HepG2 (cell line): ENCODE measurements around the gene NCCRP1. TPM values are rescaled to one million over a fixed set of nuclear protein-coding genes. Genes with fewer than 3 reads are reported as not detected.

ENCODE experiments used
- ATAC-seq: fragments of 200-7000 bp; cut with Tn5 transposase; 3 replicates; pipeline ENCODE4 v1.9.1; 2020; ENCODE audit warnings: mild to moderate bottlenecking, moderate library complexity
- BruUV-seq: library from RNA; stranded (reverse); fragments of 400-500 nt; replicated peaks from 2 replicates; lab custom pipeline; 2021; lab: Mats Ljungman, UMichigan
- CTCF ChIA-PET: fragments of 300-600 bp; formaldehyde crosslinking; extraction: SDS; loops from one replicate; lab custom pipeline; 2021; ENCODE audit warnings: low total read pairs, inconsistent platforms, low intra/inter-chr PET ratio; lab: Yijun Ruan, JAX
- POLR2A ChIA-PET: fragments of 350-600 bp; sonication (Branson Sonifier 250); formaldehyde crosslinking; loops from one replicate; lab custom pipeline; 2020; ENCODE audit warnings: antibody characterized with exemption, inconsistent platforms; lab: Yijun Ruan, JAX
- DNase-seq: peaks from one replicate; pipeline ENCODE4 v3.0.0-alpha.2; 2015; ENCODE audit warnings: low spot score
- FAIRE-seq: peaks from 3 replicates; lab custom pipeline; 2011; peaks lifted over from hg19 to GRCh38; lab: Jason Lieb, UNC
- H2AFZ ChIP-seq: one replicate; pipeline ENCODE4 v1.6.1; 2011; ENCODE audit warnings: low read length, inconsistent platforms
- H3K27ac ChIP-seq: fragments of 300-600 bp; 3 replicates; pipeline ENCODE4 v1.8.0; 2011; ENCODE audit warnings: mixed run types, mild to moderate bottlenecking, mixed read lengths, low read length, inconsistent platforms; ENCODE audit not compliant: insufficient read depth; ENCODE audit errors: extremely low read length
- H3K27me3 ChIP-seq, 2 experiments: fragments of 200-600 bp in 1 of 2; 2 replicates in 1 of 2; 3 replicates in 1 of 2; pipeline versions ENCODE4 v1.6.0 to v1.8.0; 2011; ENCODE audit warnings: low read length in 2 of 2, mild to moderate bottlenecking in 2 of 2, moderate library complexity in 2 of 2, inconsistent platforms in 1 of 2; ENCODE audit not compliant: insufficient read depth in 2 of 2, control insufficient read depth in 1 of 2
- H3K36me3 ChIP-seq, 2 experiments: fragments of 200-600 bp in 1 of 2; replicated peaks in 1 of 2; 2 replicates in 1 of 2; 3 replicates in 1 of 2; pipeline versions ENCODE4 v1.5.1 to v1.8.0; 2011; ENCODE audit warnings: low read length in 2 of 2, inconsistent platforms in 1 of 2; ENCODE audit not compliant: insufficient read depth in 2 of 2, control insufficient read depth in 1 of 2
- H3K4me1 ChIP-seq: 2 replicates; pipeline ENCODE4 v1.5.1; 2012; ENCODE audit warnings: low read length, inconsistent platforms; ENCODE audit not compliant: insufficient read depth
- H3K4me2 ChIP-seq: 2 replicates; pipeline ENCODE4 v1.6.0; 2011; ENCODE audit warnings: low read depth, low read length, inconsistent platforms
- H3K4me3 ChIP-seq, 3 experiments: fragments of 200-600 bp in 1 of 3; sonication (generic), shearing (Covaris generic) in 1 of 3; replicated peaks in 1 of 3; 2 replicates each; pipeline ENCODE4 v1.5.1; 2011 to 2016; ENCODE audit warnings: low read length in 3 of 3, inconsistent platforms in 2 of 3, low read depth in 2 of 3, mild to moderate bottlenecking in 2 of 3, control low read depth in 1 of 3, mixed read lengths in 1 of 3; ENCODE audit not compliant: insufficient read depth in 1 of 3
- H3K79me2 ChIP-seq: one replicate; pipeline ENCODE4 v1.6.1; 2011; ENCODE audit warnings: low read length, inconsistent platforms; ENCODE audit not compliant: insufficient read depth
- H3K9ac ChIP-seq: 2 replicates; pipeline ENCODE4 v1.6.0; 2011; ENCODE audit warnings: mild to moderate bottlenecking, low read depth, low read length, inconsistent platforms; ENCODE audit not compliant: insufficient read depth
- H3K9me3 ChIP-seq: 2 replicates; pipeline ENCODE4 v1.5.1; 2012; ENCODE audit warnings: mild to moderate bottlenecking, low read length
- H4K20me1 ChIP-seq: 2 replicates; pipeline ENCODE4 v1.6.0; 2011; ENCODE audit warnings: inconsistent platforms, mild to moderate bottlenecking, low read length, moderate library complexity; ENCODE audit not compliant: insufficient read depth
- ATF7 ChIP-seq, 2 experiments: fragments of 450-650 bp in 1 of 2; sonication (generic) in 1 of 2; formaldehyde crosslinking in 1 of 2; IDR thresholded peaks; 2 replicates each; pipeline versions ENCODE4 v1.4.0 to v1.6.1; 2016 to 2020; ENCODE audit warnings: antibody characterized with exemption in 1 of 2, mild to moderate bottlenecking in 1 of 2, missing genetic modification reagents in 1 of 2
- FOXO1 ChIP-seq: sonication (generic); formaldehyde crosslinking; IDR thresholded peaks from 2 replicates; pipeline ENCODE4 v1.4.0; 2020; ENCODE audit warnings: missing genetic modification reagents
- HES4 ChIP-seq: sonication (generic); formaldehyde crosslinking; IDR thresholded peaks from 2 replicates; pipeline ENCODE4 v1.9.0; 2021; ENCODE audit warnings: mild to moderate bottlenecking, missing genetic modification reagents, borderline replicate concordance
- HNRNPK ChIP-seq: fragments of 200-400 bp; formaldehyde crosslinking; IDR thresholded peaks from 2 replicates; pipeline ENCODE4 v1.6.1; 2018; ENCODE audit warnings: low read length, low read depth, moderate library complexity, mild to moderate bottlenecking; ENCODE audit not compliant: poor library complexity, severe bottlenecking
- NPAS2 ChIP-seq: sonication (generic); formaldehyde crosslinking; IDR thresholded peaks from 2 replicates; pipeline ENCODE4 v1.8.0; 2022; ENCODE audit warnings: mild to moderate bottlenecking, missing genetic modification reagents, borderline replicate concordance
- SKI ChIP-seq: fragments of 450-650 bp; IDR thresholded peaks from one replicate; pipeline ENCODE4 v1.6.1; 2018; ENCODE audit warnings: mild to moderate bottlenecking; ENCODE audit not compliant: partially characterized antibody
- ZNF121 ChIP-seq: sonication (generic); formaldehyde crosslinking; IDR thresholded peaks from 2 replicates; pipeline ENCODE4 v1.5.0; 2020; ENCODE audit warnings: mild to moderate bottlenecking, missing genetic modification reagents
- ZNF296 ChIP-seq: sonication (generic); formaldehyde crosslinking; conservative IDR thresholded peaks from 2 replicates; pipeline ENCODE4 v1.5.0; 2020; ENCODE audit warnings: mild to moderate bottlenecking, missing genetic modification reagents
- ZNF678 ChIP-seq: sonication (generic); formaldehyde crosslinking; IDR thresholded peaks from 2 replicates; pipeline ENCODE4 v1.4.0; 2020; ENCODE audit warnings: mild to moderate bottlenecking, missing genetic modification reagents
- ZNF768 ChIP-seq: sonication (generic); formaldehyde crosslinking; IDR thresholded peaks from 2 replicates; pipeline ENCODE4 v1.4.0; 2020; ENCODE audit warnings: missing genetic modification reagents
- WGBS: methylation state at CpG from one replicate; pipeline ENCODE4 v1.1.6; 2017; ENCODE audit warnings: low lambda C conversion rate; 5-methylcytosine and 5-hydroxymethylcytosine counted together
- in situ Hi-C: cut with HindIII; loops from 2 replicates; pipeline ENCODE4 v1.10.0; 2017; ENCODE audit warnings: low pct_unique_long_range_greater_than_20kb; ENCODE audit not compliant: extremely low pct_ligation_motif_present
- intact Hi-C: fragments of 100-400 bp; cut with micrococcal nuclease; formaldehyde crosslinking; loops from one replicate; pipeline ENCODE4 v1.10.0; 2022; ENCODE audit not compliant: unreplicated experiment
- polyA plus RNA-seq, 8 experiments: library from polyadenylated mRNA; depleted of rRNA in 3 of 8; stranded (reverse) in 7 of 8; unstranded in 1 of 8; fragments of >200 nt; fragmentation: Illumina TruSeq in 4 of 8; extraction: Trizol in 4 of 8; gene quantifications; 2 replicates each; pipeline versions ENCODE4 v1.2.1 to v1.2.3, GENCODE V29; 2011 to 2016; ENCODE audit warnings: low read depth in 4 of 8, missing spikeins in 1 of 8, mixed read lengths in 1 of 8; ENCODE audit not compliant: insufficient read depth in 1 of 8
- total RNA-seq, 5 experiments: library from RNA; depleted of rRNA; stranded (reverse); fragments of >200 nt; fragmentation: Illumina TruSeq; extraction: Trizol; gene quantifications; 2 replicates each; pipeline ENCODE4 v1.2.3, GENCODE V29; 2016; ENCODE audit warnings: low read depth in 1 of 5
- TF ChIP-seq, protein P1 (sequence below): sonication (generic); formaldehyde crosslinking; IDR thresholded peaks from 2 replicates; pipeline ENCODE4 v1.5.0; 2020; ENCODE audit warnings: mild to moderate bottlenecking, missing genetic modification reagents

Gene NCCRP1
- total and polyA plus RNA-seq, 2 of the 13 experiments (the other 11 are each of a cell fraction or from before 2014, with no cell fraction given), result not detected

DNA sequence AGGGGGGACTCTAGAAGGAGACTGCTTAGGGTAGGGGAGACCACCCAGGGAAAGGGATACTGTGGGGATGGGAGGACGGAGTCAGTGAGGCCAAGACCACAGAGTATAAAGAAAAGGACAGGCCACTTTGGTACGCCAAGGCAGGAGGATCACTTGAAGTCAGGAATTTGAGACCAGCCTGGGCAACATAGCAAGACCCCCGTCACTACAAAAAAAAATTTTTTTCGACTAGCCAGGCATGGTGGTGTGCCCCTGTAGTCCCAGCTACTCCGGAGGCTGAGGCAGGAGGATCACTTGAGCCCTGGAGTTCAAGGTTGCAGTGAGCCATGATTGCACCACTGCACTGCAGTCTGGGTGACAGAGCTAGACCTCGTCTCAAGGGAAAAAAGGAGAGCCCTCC is 41.4 kb downstream of the NCCRP1 start:
- DNase-seq (no peak), FAIRE-seq (no peak), ATAC-seq (no peak)
- CTCF ChIA-PET, result no interaction called here
- Histone ChIP-seq H3K27me3 (peaks cover 0 to 2% of the 10 kb centered on the region in 2 experiments; a peak in 1 of 5 replicates), H3K9me3 (no peaks in the 10 kb centered on the region), H3K27ac (no peak overlapping the region), H2AFZ (no peak overlapping the region), H3K4me1 (peaks cover 13% of the 10 kb centered on the region), H3K4me3 (no peak overlapping the region), H4K20me1 (no peaks in the 10 kb centered on the region), H3K79me2 (no peaks in the 10 kb centered on the region), H3K4me2 (peak overlapping the region; percentile 38), H3K36me3 (no peaks in the 10 kb centered on the region), H3K9ac (no peak overlapping the region)
- intact Hi-C loops (no loop called here), in situ Hi-C loops (no loop called here)
- TF ChIP-seq ZNF121 (CRISPR knock-in tag) (peak; percentile 88), ZNF296 (no peak), ATF7 (IDR thresholded peaks at IDR 0.05) (no peak), ATF7 (CRISPR knock-in tag; IDR thresholded peaks at IDR 0.05) (no peak)
- TF ChIP-seq, protein P1, sequence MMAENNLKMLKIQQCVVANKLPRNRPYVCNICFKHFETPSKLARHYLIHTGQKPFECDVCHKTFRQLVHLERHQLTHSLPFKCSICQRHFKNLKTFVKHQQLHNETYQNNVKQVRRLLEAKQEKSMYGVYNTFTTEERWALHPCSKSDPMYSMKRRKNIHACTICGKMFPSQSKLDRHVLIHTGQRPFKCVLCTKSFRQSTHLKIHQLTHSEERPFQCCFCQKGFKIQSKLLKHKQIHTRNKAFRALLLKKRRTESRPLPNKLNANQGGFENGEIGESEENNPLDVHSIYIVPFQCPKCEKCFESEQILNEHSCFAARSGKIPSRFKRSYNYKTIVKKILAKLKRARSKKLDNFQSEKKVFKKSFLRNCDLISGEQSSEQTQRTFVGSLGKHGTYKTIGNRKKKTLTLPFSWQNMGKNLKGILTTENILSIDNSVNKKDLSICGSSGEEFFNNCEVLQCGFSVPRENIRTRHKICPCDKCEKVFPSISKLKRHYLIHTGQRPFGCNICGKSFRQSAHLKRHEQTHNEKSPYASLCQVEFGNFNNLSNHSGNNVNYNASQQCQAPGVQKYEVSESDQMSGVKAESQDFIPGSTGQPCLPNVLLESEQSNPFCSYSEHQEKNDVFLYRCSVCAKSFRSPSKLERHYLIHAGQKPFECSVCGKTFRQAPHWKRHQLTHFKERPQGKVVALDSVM (CRISPR knock-in tag), result peak; percentile 89
- no TSS peak for BruUV-seq
- POLR2A ChIA-PET, result interaction anchor here (1.0 to 1.1 kb wide), 2 partner anchors 136 to 153 kb away, joined by 3 to 4 read pairs; partner anchors contain the start of gene PAF1
- 47% methylated on average over 6 of the region's 6 CpGs for WGBS

DNA sequence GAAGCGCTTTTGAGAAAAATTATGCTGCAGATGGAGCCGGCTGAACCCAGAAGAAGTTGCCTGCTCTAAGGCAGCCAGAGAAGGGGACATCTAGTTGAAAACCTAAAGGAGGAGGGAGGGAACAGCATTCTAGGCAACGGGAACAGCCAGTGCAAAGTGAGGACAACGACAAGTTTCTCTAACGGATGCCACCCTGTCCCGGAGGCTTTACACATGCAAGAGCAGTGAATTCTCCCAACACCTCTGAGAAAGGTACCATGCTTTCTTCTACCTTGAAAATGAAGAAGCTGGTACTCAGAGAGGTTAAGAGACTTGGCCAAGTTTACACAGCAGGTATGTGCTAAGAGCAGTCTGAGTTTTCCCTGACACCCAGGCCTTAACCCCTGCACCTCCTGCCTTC is 42.2 kb downstream of the NCCRP1 start:
- FAIRE-seq, result no peak

More for the DNA sequence above, 42.2 kb downstream of the NCCRP1 start:
- no peak for ATAC-seq
- no peaks in the 10 kb centered on the region for H4K20me1 ChIP-seq
- ChIA-PET POLR2A (interaction anchor here (1.0 kb wide), 1 partner anchor 137 kb away, joined by 3 read pairs; no protein-coding TSS in a partner anchor), CTCF (no interaction called here)
- in situ Hi-C loops (no loop called here), intact Hi-C loops (no loop called here)
- no peak for DNase-seq
- no peak overlapping the region for H2AFZ ChIP-seq
- H3K4me2 ChIP-seq, result no peak overlapping the region
- H3K79me2 ChIP-seq, result no peaks in the 10 kb centered on the region
- no peak overlapping the region for H3K27ac ChIP-seq
- H3K9me3 ChIP-seq, result no peaks in the 10 kb centered on the region
- no peak overlapping the region for H3K9ac ChIP-seq
- 56% methylated on average over 6 of the region's 6 CpGs for WGBS
- TF ChIP-seq SKI (no peak), HNRNPK (no peak), NPAS2 (no peak), FOXO1 (CRISPR knock-in tag) (no peak), ZNF678 (CRISPR knock-in tag) (no peak), ZNF768 (CRISPR knock-in tag) (peak; percentile 56; the same call in 1 of the 2 replicates), HES4 (no peak)
- H3K27me3 ChIP-seq, result peaks cover 0 to 2% of the 10 kb centered on the region in 2 experiments; a peak in 1 of 5 replicates
- no peaks in the 10 kb centered on the region for H3K36me3 ChIP-seq
- BruUV-seq, result no TSS peak
- no peak overlapping the region for H3K4me3 ChIP-seq
- peaks cover 13% of the 10 kb centered on the region for H3K4me1 ChIP-seq
